ENCODE measurements around the gene ANO2.

The ANO2 gene

GRCh38 chr12:5925646-5926045 is 19.4 kb downstream of the ANO2 start:
- no peaks in the 10 kb centered on the region for H3K9me3 Mint-ChIP-seq
- peak overlapping the region; percentile 3 for H3K27ac Mint-ChIP-seq
- no peak for TF ChIP-seq CTCF (IDR thresholded peaks at IDR 0.05)
- H3K4me1 Mint-ChIP-seq: peaks cover 15% of the 10 kb centered on the region
- DNase-seq: no peak
- H3K36me3 Mint-ChIP-seq (ENCODE audit: low read depth): no peaks in the 10 kb centered on the region
- H3K27me3 Mint-ChIP-seq (ENCODE audit: low read depth, poor library complexity): peaks cover 45% of the 10 kb centered on the region
- H3K4me3 Mint-ChIP-seq: no peak overlapping the region

GRCh38 chr12:5924342-5924741 is 20.7 kb downstream of the ANO2 start:
- peaks cover 45% of the 10 kb centered on the region for H3K27me3 Mint-ChIP-seq (ENCODE audit: low read depth, poor library complexity)
- H3K4me1 Mint-ChIP-seq: peaks cover 15% of the 10 kb centered on the region
- no peaks in the 10 kb centered on the region for H3K36me3 Mint-ChIP-seq (ENCODE audit: low read depth)
- no peaks in the 10 kb centered on the region for H3K9me3 Mint-ChIP-seq
- no peak for TF ChIP-seq CTCF (IDR thresholded peaks at IDR 0.05)
- DNase-seq: no peak
- H3K27ac Mint-ChIP-seq: no peak overlapping the region
- H3K4me3 Mint-ChIP-seq: no peak overlapping the region

- no peak for DNase-seq
- H3K4me3 Mint-ChIP-seq: no peak overlapping the region
These were observed 21.3 kb downstream of the ANO2 start for GRCh38 chr12:5923751-5924150.

GRCh38 chr12:5923043-5923605 is 21.9 kb downstream of the ANO2 start:
- H3K9me3 Mint-ChIP-seq: no peaks in the 10 kb centered on the region
- H3K4me3 Mint-ChIP-seq: no peak overlapping the region
- H3K27me3 Mint-ChIP-seq (ENCODE audit: low read depth, poor library complexity): peaks cover 45% of the 10 kb centered on the region
- no peak for TF ChIP-seq CTCF (IDR thresholded peaks at IDR 0.05)
- no peak overlapping the region for H3K27ac Mint-ChIP-seq
- H3K36me3 Mint-ChIP-seq (ENCODE audit: low read depth): no peaks in the 10 kb centered on the region
- H3K4me1 Mint-ChIP-seq: peaks cover 15% of the 10 kb centered on the region
- no peak for DNase-seq

More at GRCh38 chr12:5923751-5924150, 21.3 kb downstream of the ANO2 start:
- no peak for TF ChIP-seq CTCF (IDR thresholded peaks at IDR 0.05)
- Mint-ChIP-seq H3K36me3 (ENCODE audit: low read depth) (no peaks in the 10 kb centered on the region), H3K4me1 (peaks cover 15% of the 10 kb centered on the region), H3K27me3 (ENCODE audit: low read depth, poor library complexity) (peaks cover 45% of the 10 kb centered on the region), H3K9me3 (no peaks in the 10 kb centered on the region), H3K27ac (no peak overlapping the region)

- no peak for DNase-seq
- no peaks in the 10 kb centered on the region for H3K9me3 Mint-ChIP-seq
- H3K4me1 Mint-ChIP-seq: peaks cover 15% of the 10 kb centered on the region
- H3K4me3 Mint-ChIP-seq: no peak overlapping the region
- no peaks in the 10 kb centered on the region for H3K36me3 Mint-ChIP-seq (ENCODE audit: low read depth)
- TF ChIP-seq CTCF (IDR thresholded peaks at IDR 0.05): no peak
- peaks cover 36% of the 10 kb centered on the region for H3K27me3 Mint-ChIP-seq (ENCODE audit: low read depth, poor library complexity)
- peak overlapping the region; percentile 45 for H3K27ac Mint-ChIP-seq
These were observed 22.8 kb downstream of the ANO2 start for GRCh38 chr12:5921966-5922899.
